AG10803 (cell line): ENCODE data around the gene PAQR7.

Source experiments
- DNase-seq: peaks from one replicate; pipeline ENCODE4 v3.0.0; 2010; ENCODE audit warnings: low read depth
- H3K4me3 ChIP-seq: 2 replicates; pipeline ENCODE4 v1.5.1; 2011; ENCODE audit warnings: mild to moderate bottlenecking, low read length, control low read depth
- CTCF ChIP-seq: conservative IDR thresholded peaks from 2 replicates; pipeline ENCODE4 v1.5.1; 2011; ENCODE audit warnings: mild to moderate bottlenecking, low read length, control low read depth, inconsistent platforms

The PAQR7 gene

GRCh38 chr1:25907601-25908000, 32.1 kb upstream of the PAQR7 start:
- no peak for DNase-seq
- TF ChIP-seq CTCF, result no peak
- no peak overlapping the region for H3K4me3 ChIP-seq

- peak overlapping the region; percentile 63 for H3K4me3 ChIP-seq
- TF ChIP-seq CTCF, result no peak
- DNase-seq, result no peak
Measured at GRCh38 chr1:25906644-25907300, 31.3 kb upstream of the PAQR7 start.

GRCh38 chr1:25905680-25906643, 30.5 kb upstream of the PAQR7 start, which contains the start of gene STMN1:
Gene STMN1, minus strand, starts transcription at chr1:25906419. Its CDS starts 1,743 bp downstream, at chr1:25904676.
- peak; percentile 82 for DNase-seq
- no peak for TF ChIP-seq CTCF
- peak within 1 kb of the TSS; percentile 63 for H3K4me3 ChIP-seq

- H3K4me3 ChIP-seq, result peak overlapping the region; percentile 63
- peak; percentile 34 for TF ChIP-seq CTCF
- peak; percentile 82 for DNase-seq
Measured at GRCh38 chr1:25904943-25905679, 29.6 kb upstream of the PAQR7 start.

GRCh38 chr1:25903986-25904385, 28.5 kb upstream of the PAQR7 start:
- no peak for DNase-seq
- no peak for TF ChIP-seq CTCF
- peak overlapping the region; percentile 63 for H3K4me3 ChIP-seq

GRCh38 chr1:25902462-25902861, 27.0 kb upstream of the PAQR7 start:
- DNase-seq, result peak; percentile 15
- TF ChIP-seq CTCF, result no peak
- no peak overlapping the region for H3K4me3 ChIP-seq
